HUDEP-2 (cell line): ENCODE measurements around the gene ZBTB32.
"Not testable (repeated sequence)": the region's sequence is repeated elsewhere in the genome, so short reads cannot be mapped to it uniquely, and the experiment has no call there.

ENCODE experiments used
- DNase-seq, 76 experiments: peaks; one replicate each; lab custom pipeline; 2025; ENCODE audit not compliant: unreplicated experiment in 76 of 76; lab: John Stamatoyannopoulos, UW

ZBTB32 gene, protein sequence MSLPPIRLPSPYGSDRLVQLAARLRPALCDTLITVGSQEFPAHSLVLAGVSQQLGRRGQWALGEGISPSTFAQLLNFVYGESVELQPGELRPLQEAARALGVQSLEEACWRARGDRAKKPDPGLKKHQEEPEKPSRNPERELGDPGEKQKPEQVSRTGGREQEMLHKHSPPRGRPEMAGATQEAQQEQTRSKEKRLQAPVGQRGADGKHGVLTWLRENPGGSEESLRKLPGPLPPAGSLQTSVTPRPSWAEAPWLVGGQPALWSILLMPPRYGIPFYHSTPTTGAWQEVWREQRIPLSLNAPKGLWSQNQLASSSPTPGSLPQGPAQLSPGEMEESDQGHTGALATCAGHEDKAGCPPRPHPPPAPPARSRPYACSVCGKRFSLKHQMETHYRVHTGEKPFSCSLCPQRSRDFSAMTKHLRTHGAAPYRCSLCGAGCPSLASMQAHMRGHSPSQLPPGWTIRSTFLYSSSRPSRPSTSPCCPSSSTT

DNA sequence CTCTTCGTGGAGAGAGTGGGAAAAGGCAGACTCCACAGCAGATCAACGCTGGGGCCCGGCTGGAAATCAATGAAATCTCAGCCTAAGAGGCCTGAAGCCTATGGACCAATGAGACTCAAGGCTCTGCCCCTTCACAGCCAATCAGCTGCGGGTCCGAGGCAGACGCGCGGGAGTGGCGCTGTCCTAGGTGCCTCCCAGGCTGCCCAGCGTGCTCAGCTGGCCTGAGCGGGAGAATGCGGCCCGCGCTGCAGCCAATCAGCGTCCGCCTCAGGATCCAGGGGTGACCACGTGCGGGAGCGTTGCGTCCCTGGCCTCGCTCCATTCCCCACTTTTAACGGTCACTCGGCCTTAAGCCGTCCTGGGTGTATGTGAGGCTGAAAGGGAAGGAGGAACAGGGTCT is at the start of gene ZBTB32:
Gene ZBTB32, plus strand, starts transcription at position 341 of the 400 bp plus-strand sequence. CDS start 10,069 bp downstream, outside the sequence.
- DNase-seq, result peak in 71 of 76 experiments; percentile 21 to 88 (median 67)

- not testable (repeated sequence) for DNase-seq
Measured at GRCh38 chr19:35654828-35655227, 49.5 kb upstream of the ZBTB32 start.

- no peak for DNase-seq
Measured at GRCh38 chr19:35655600-35655999, 48.8 kb upstream of the ZBTB32 start.

GRCh38 chr19:35656700-35657099 is 47.7 kb upstream of the ZBTB32 start:
- no peak for DNase-seq

GRCh38 chr19:35657904-35658700 is 46.3 kb upstream of the ZBTB32 start:
- no peak for DNase-seq

GRCh38 chr19:35661995-35662340 is 42.4 kb upstream of the ZBTB32 start:
- DNase-seq, result no peak

DNA sequence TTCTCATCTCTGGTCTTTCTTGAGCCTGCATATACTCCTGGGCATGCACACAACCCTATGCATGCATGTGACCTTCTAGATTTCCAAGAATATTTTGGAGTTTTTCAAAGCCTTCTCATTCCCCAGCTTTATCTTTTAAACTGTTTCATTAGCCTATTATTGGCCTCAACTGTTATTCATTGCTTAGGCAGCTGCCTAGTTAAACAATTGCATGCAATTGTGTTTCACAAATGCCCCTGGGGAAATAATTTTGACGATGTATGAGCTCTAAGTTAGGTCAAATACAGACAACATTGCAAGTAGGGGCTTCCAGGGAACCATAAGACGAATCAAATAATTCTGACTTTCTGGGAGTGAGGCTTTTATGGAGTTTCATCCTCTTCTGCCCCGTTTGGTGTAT is 40.4 kb upstream of the ZBTB32 start:
- no peak for DNase-seq

DNA sequence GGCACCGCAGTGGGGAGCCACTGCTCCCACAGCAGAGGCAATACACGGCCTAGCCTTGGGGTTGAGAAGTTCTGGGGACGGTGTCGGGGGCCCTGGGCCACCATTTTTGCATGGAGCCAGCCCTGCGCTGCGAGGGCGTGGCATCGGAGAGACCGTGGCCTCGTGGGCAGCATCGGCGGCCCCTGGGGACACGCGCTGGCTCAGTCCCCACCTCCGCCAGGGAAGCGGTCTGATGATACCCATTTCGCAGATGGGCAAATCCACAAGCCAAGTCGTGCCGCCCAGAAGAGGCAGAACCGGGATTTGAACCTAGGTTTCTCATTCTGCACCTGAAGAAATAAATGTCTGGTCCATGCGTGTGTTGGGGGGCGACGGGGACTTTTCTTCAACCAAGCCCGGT is 39.2 kb upstream of the ZBTB32 start:
- DNase-seq, result no peak

DNA sequence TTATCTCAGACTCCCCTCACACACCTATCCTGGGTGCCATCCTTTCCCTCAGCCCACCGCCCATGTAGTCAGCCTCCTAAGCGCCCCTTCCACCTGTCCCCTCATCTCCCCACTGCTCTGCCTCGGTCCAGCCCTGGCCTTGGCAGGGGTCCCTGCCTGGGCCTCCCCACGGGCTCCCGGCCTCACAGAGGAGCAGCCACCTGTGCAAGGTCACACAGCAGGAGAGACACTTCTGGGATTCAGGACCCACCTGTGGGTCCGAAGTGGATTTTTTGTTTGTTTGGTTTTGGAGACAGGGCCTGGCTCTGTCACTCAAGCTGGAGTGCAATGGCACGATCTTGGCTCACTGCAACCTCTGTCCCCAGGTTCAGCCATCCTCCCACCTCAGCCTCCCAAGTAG is 38.8 kb upstream of the ZBTB32 start:
- DNase-seq, result no peak

DNA sequence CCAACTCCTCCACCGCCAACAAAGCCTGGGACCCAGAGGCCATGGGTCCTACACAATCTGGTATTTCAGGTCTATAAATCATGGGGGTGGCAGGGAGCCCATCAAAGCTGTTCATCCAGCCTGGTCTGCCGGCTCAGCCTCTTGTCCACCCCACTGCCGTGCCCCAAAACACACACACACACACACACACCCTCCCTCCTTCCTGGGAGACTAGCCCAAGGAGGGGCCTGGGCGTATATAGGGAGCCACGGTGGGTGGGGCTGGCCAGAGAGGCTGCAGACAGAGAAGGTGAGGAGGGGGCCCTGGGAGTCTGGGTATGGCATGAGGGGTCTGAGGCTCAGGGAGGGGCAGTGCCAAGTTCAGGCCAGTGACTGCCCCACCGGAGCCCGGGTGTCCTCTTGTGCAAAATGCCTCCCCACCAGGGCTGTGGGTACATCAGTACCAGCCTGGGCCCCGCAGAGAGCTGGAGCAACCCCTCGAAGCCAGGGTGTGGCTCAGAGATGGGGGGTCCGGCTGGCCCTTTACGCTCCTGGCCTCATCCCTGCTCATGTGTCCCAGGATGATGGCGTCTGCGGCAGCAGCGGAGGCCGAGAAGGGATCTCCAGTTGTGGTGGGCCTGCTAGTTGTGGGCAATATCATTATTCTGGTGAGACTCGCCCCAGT is 38.0 kb upstream of the ZBTB32 start, which contains the start of gene UPK1A:
Gene UPK1A, plus strand, starts transcription at position 267 of the 663 bp plus-strand sequence. Its CDS starts 296 bp downstream, at position 563.
- DNase-seq, result no peak

GRCh38 chr19:35669566-35669965 is 34.8 kb upstream of the ZBTB32 start:
- DNase-seq, result no peak

- DNase-seq, result no peak
Measured at GRCh38 chr19:35669974-35670373, 34.4 kb upstream of the ZBTB32 start.

GRCh38 chr19:35670686-35671085 is 33.7 kb upstream of the ZBTB32 start:
- no peak for DNase-seq

DNA sequence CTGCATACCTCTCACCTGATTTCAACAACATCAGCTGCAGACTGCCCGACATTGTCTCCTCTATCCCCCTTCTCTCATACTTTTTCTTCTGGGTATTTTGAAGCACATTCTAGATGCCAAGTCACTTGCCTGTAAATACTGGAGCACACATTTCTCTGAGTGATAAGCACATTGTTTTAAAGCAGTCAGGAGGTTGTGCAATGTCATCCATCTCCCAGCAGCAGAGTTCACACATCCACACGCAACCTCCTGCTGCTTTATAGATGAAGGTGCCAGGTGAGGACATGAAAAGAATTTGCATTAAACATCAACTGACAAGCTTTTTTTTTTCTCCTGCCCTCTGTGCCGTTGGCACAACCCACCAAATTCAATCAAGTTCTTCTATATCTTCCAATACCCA is 32.5 kb upstream of the ZBTB32 start:
- DNase-seq, result peak in 11 of 76 experiments; percentile 8 to 49 (median 31)

GRCh38 chr19:35673121-35673804 is 31.1 kb upstream of the ZBTB32 start:
- peak in 14 of 76 experiments; percentile 6 to 34 (median 16) for DNase-seq

GRCh38 chr19:35675589-35676140 is 28.7 kb upstream of the ZBTB32 start:
- DNase-seq, result no peak

GRCh38 chr19:35689836-35690235 is 14.5 kb upstream of the ZBTB32 start:
- DNase-seq, result no peak

DNA sequence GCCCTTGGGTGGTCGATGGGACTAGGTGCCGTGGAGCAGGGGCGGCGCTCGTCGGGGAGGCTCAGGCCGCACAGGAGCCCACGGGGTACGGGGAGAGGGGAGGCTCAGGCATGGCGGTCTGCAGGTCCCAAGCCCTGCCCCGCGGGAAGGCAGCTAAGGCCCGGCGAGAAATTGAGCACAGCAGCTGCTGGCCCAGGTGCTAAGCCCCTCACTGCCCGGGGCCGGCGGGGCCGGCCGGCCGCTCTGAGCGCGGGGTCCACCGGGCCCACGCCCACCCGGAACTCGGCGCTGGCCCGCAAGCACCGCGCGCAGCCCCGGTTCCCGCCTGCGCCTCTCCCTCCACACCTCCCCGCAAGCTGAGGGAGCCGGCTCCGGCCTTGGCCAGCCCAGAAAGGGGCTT is 13.3 kb upstream of the ZBTB32 start:
- DNase-seq, result not testable (repeated sequence)

- DNase-seq, result no peak
Measured at GRCh38 chr19:35692010-35692409, 12.3 kb upstream of the ZBTB32 start.

GRCh38 chr19:35693422-35693821 is 10.9 kb upstream of the ZBTB32 start:
- DNase-seq, result no peak
